Measurements from ENCODE around the gene RRP12.

DNA sequence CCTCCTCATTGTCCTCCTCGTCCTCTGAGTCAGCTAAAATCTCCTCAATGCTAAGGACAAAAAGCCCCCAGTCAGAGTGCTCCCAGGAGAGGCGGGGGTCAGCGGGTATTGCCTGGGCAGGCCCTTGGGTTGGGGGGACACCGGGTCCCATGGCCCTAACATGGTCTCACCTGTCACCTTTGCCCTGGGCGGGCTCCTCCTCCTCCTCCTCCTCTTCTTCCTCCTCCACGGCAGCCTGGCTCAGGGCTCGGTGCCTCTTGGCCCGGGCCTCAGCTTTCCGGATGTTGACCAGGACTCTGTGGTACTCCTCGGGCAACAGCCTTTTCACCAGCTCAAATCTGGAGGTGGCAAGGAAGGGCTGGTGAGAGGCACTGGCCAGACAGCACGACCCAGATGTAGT is 34.6 kb downstream of the RRP12 start:
- no peak for TF ChIP-seq POLR2AphosphoS5 (IDR thresholded peaks at IDR 0.05; ENCODE audit: low read depth, low read length)
- no peak for TF ChIP-seq POLR2A (IDR thresholded peaks at IDR 0.05; ENCODE audit: low read depth, low read length)
- no peak for TF ChIP-seq TAF1 (IDR thresholded peaks at IDR 0.05; ENCODE audit: low read depth, low read length)
- no peak for TF ChIP-seq SPI1 (IDR thresholded peaks at IDR 0.05; ENCODE audit: low read depth, low read length)

Data from GM12891 (cell line).